Smooth muscle cell (in vitro differentiated cells): ENCODE measurements around the gene AUTS2. TPM values are rescaled to one million over a fixed set of nuclear protein-coding genes. Genes with fewer than 3 reads are reported as not detected.

Experiments used
- DNase-seq: peaks from one replicate; lab custom pipeline; 2025; ENCODE audit not compliant: unreplicated experiment; lab: John Stamatoyannopoulos, UW
- H2AFZ ChIP-seq: fragments of 200-600 bp; sonication (generic); 2 replicates; pipeline ENCODE4 v1.6.0; 2016; ENCODE audit warnings: antibody characterized with exemption, low read depth, mild to moderate bottlenecking
- H3F3A ChIP-seq: fragments of 200-600 bp; sonication (generic); 2 replicates; pipeline ENCODE4 v1.6.0; 2017; ENCODE audit warnings: antibody characterized with exemption, low read depth
- H3K27ac ChIP-seq: fragments of 200-600 bp; sonication (generic); 2 replicates; pipeline ENCODE4 v1.5.1; 2016; ENCODE audit warnings: low read depth, mild to moderate bottlenecking
- H3K27me3 ChIP-seq: fragments of 200-600 bp; sonication (generic); 2 replicates; pipeline ENCODE4 v1.6.1; 2016; ENCODE audit warnings: low read depth, mild to moderate bottlenecking
- H3K36me3 ChIP-seq: fragments of 200-600 bp; sonication (generic); 2 replicates; pipeline ENCODE4 v1.5.1; 2016; ENCODE audit warnings: low read depth
- H3K4me1 ChIP-seq: fragments of 200-600 bp; sonication (generic); 2 replicates; pipeline ENCODE4 v1.5.1; 2016; ENCODE audit warnings: low read depth
- H3K4me2 ChIP-seq: fragments of 200-600 bp; sonication (generic); 2 replicates; pipeline ENCODE4 v1.6.0; 2016; ENCODE audit warnings: mild to moderate bottlenecking
- H3K4me3 ChIP-seq: fragments of 200-600 bp; sonication (generic); 2 replicates; pipeline ENCODE4 v1.5.1; 2016; ENCODE audit warnings: mild to moderate bottlenecking
- H3K79me2 ChIP-seq: fragments of 200-600 bp; sonication (generic); 2 replicates; pipeline ENCODE4 v1.6.0; 2016; ENCODE audit warnings: low read depth, mild to moderate bottlenecking
- H3K9ac ChIP-seq: fragments of 200-600 bp; sonication (generic); 2 replicates; pipeline ENCODE4 v1.6.0; 2016; ENCODE audit warnings: low read depth
- H3K9me3 ChIP-seq: fragments of 200-600 bp; sonication (generic); replicated peaks from 2 replicates; pipeline ENCODE4 v1.5.1; 2016; ENCODE audit warnings: low read depth
- H4K20me1 ChIP-seq: fragments of 200-600 bp; sonication (generic); 2 replicates; pipeline ENCODE4 v1.6.0; 2016; ENCODE audit warnings: low read depth
- CTCF ChIP-seq: fragments of 200-600 bp; sonication (generic); IDR thresholded peaks from 2 replicates; pipeline ENCODE4 v1.5.1; 2017; ENCODE audit warnings: borderline replicate concordance, mild to moderate bottlenecking, antibody characterized with exemption; ENCODE audit not compliant: insufficient read depth, poor library complexity, severe bottlenecking
- WGBS: methylation state at CpG from one replicate; pipeline ENCODE4 v1.1.7; 2016; ENCODE audit warnings: low lambda C conversion rate; 5-methylcytosine and 5-hydroxymethylcytosine counted together
- polyA plus RNA-seq: library from polyadenylated mRNA; unstranded; fragments of >200 nt; fragmentation: Nextera tagmentation; extraction: Ambion mirVana; gene quantifications from 2 replicates; pipeline ENCODE4 v1.2.1, GENCODE V29; 2016
- total RNA-seq: library from RNA; depleted of rRNA; stranded (reverse); fragments of >200 nt; gene quantifications from 2 replicates; pipeline ENCODE4 v1.2.3, GENCODE V29; 2014

AUTS2 gene
- total and polyA plus RNA-seq, 2 experiments from 2014 or later = 6.5 to 8.6 TPM

- H4K20me1 ChIP-seq = peaks cover 10% of the 10 kb centered on the region
- no peak overlapping the region for H3K27ac ChIP-seq
- no peak overlapping the region for H3K4me3 ChIP-seq
- H3K27me3 ChIP-seq = no peaks in the 10 kb centered on the region
- no peak for TF ChIP-seq CTCF
- no peaks in the 10 kb centered on the region for H3K4me1 ChIP-seq
- H3K9ac ChIP-seq = no peak overlapping the region
- no peak for DNase-seq
- no peaks in the 10 kb centered on the region for H3K79me2 ChIP-seq
- H3K36me3 ChIP-seq = peaks cover 4% of the 10 kb centered on the region
- 97% methylated on average over 3 of the region's 3 CpGs for WGBS
- no peak overlapping the region for H2AFZ ChIP-seq
- no peaks in the 10 kb centered on the region for H3F3A ChIP-seq
- H3K4me2 ChIP-seq = no peak overlapping the region
- H3K9me3 ChIP-seq = no peaks in the 10 kb centered on the region
Observed at GRCh38 chr7:70774950-70775527, 1176.8 kb downstream of the AUTS2 start.

GRCh38 chr7:70775570-70776156 lies 1177.4 kb downstream of the AUTS2 start:
- TF ChIP-seq CTCF = peak; percentile 19
- no peak for DNase-seq
- no peaks in the 10 kb centered on the region for H3F3A ChIP-seq
- 74% methylated on average over 4 of the region's 4 CpGs for WGBS
- H4K20me1 ChIP-seq = peaks cover 5% of the 10 kb centered on the region
- no peak overlapping the region for H2AFZ ChIP-seq
- H3K79me2 ChIP-seq = no peaks in the 10 kb centered on the region
- H3K4me3 ChIP-seq = no peak overlapping the region
- no peak overlapping the region for H3K4me2 ChIP-seq
- no peaks in the 10 kb centered on the region for H3K27me3 ChIP-seq
- H3K9ac ChIP-seq = no peak overlapping the region
- no peaks in the 10 kb centered on the region for H3K36me3 ChIP-seq
- H3K9me3 ChIP-seq = no peaks in the 10 kb centered on the region
- H3K27ac ChIP-seq = no peak overlapping the region
- no peaks in the 10 kb centered on the region for H3K4me1 ChIP-seq

GRCh38 chr7:70776627-70777101 lies 1178.4 kb downstream of the AUTS2 start:
- no peak overlapping the region for H3K4me2 ChIP-seq
- no peak for DNase-seq
- 95% methylated on average over 7 of the region's 7 CpGs for WGBS

More at GRCh38 chr7:70776627-70777101, 1178.4 kb downstream of the AUTS2 start:
- no peak for TF ChIP-seq CTCF
- no peaks in the 10 kb centered on the region for H4K20me1 ChIP-seq
- H3F3A ChIP-seq = no peaks in the 10 kb centered on the region
- H3K27ac ChIP-seq = no peak overlapping the region
- no peaks in the 10 kb centered on the region for H3K79me2 ChIP-seq
- no peaks in the 10 kb centered on the region for H3K36me3 ChIP-seq
- no peaks in the 10 kb centered on the region for H3K4me1 ChIP-seq
- H3K4me3 ChIP-seq = no peak overlapping the region
- no peaks in the 10 kb centered on the region for H3K9me3 ChIP-seq
- H3K9ac ChIP-seq = no peak overlapping the region
- no peak overlapping the region for H2AFZ ChIP-seq
- no peaks in the 10 kb centered on the region for H3K27me3 ChIP-seq
